Activated CD4-positive, alpha-beta T cell treated with anti-CD3 and anti-CD28 coated beads, Interleukin-2, amount 10 ng/mL, durations not matched to agents 7 days and 5 days (primary cell): ENCODE measurements around the gene PERM1. TPM values are rescaled to one million over a fixed set of nuclear protein-coding genes. Genes with fewer than 3 reads are reported as not detected.
A peak's percentile ranks its signal among the peaks of the same experiment; 100 is the strongest.
"Not testable (repeated sequence)": the region's sequence is repeated elsewhere in the genome, so short reads cannot be mapped to it uniquely, and the experiment has no call there.

Experiments used
- CTCF ChIA-PET: fragments of 350-600 bp; sonication (Branson Sonifier 250); formaldehyde crosslinking; loops from one replicate; lab custom pipeline; 2021; ENCODE audit warnings: antibody characterized with exemption; lab: Charles Lee
- POLR2A ChIA-PET: fragments of 350-600 bp; sonication (Branson Sonifier 250); formaldehyde crosslinking; loops from one replicate; lab custom pipeline; 2021; ENCODE audit warnings: antibody characterized with exemption; lab: Charles Lee
- DNase-seq: peaks from one replicate; pipeline ENCODE4 v3.0.0-alpha.2; 2020
- H3K27ac Mint-ChIP-seq: one replicate; pipeline ENCODE4 v1.8.0; 2021; ENCODE audit warnings: mild to moderate bottlenecking, moderate library complexity, mixed read lengths
- H3K27me3 Mint-ChIP-seq: one replicate; pipeline ENCODE4 v1.8.0; 2021; ENCODE audit warnings: mixed read lengths
- H3K36me3 Mint-ChIP-seq: one replicate; pipeline ENCODE4 v1.8.0; 2021; ENCODE audit warnings: low read depth, mixed read lengths
- H3K4me1 Mint-ChIP-seq: one replicate; pipeline ENCODE4 v1.8.0; 2021; ENCODE audit warnings: mixed read lengths
- H3K4me3 Mint-ChIP-seq: one replicate; pipeline ENCODE4 v1.8.0; 2021; ENCODE audit warnings: mild to moderate bottlenecking, moderate library complexity, mixed read lengths
- H3K9me3 Mint-ChIP-seq: one replicate; pipeline ENCODE4 v1.8.0; 2021; ENCODE audit warnings: mixed read lengths
- total RNA-seq, 2 experiments: library from RNA; stranded (reverse); gene quantifications; one replicate each; pipeline ENCODE4 v1.2.3, GENCODE V29; 2021

PERM1 gene
- total RNA-seq, 2 experiments from 2014 or later, result not detected

GRCh38 chr1:1021010-1021919 is 39.4 kb upstream of the PERM1 start:
- POLR2A ChIA-PET, result no interaction called here

GRCh38 chr1:1020415-1021009 is 38.6 kb upstream of the PERM1 start:
- Mint-ChIP-seq H3K4me1 (peaks cover 27% of the 10 kb centered on the region), H3K36me3 (peaks cover 15% of the 10 kb centered on the region), H3K27me3 (peaks cover 14% of the 10 kb centered on the region), H3K9me3 (peaks cover 5% of the 10 kb centered on the region), H3K27ac (no peak overlapping the region), H3K4me3 (no peak overlapping the region)
- ChIA-PET CTCF (no interaction called here), POLR2A (interaction anchor here (0.6 kb wide), 1 partner anchor 28 kb away, joined by 3 read pairs; no protein-coding TSS in a partner anchor)
- DNase-seq, result no peak

More at GRCh38 chr1:1021010-1021919, 39.4 kb upstream of the PERM1 start:
- CTCF ChIA-PET, result no interaction called here
- peaks cover 5% of the 10 kb centered on the region for H3K9me3 Mint-ChIP-seq
- peaks cover 14% of the 10 kb centered on the region for H3K27me3 Mint-ChIP-seq
- no peak for DNase-seq
- H3K36me3 Mint-ChIP-seq, result peaks cover 12% of the 10 kb centered on the region
- no peak overlapping the region for H3K27ac Mint-ChIP-seq
- H3K4me3 Mint-ChIP-seq, result peak overlapping the region; percentile 55
- H3K4me1 Mint-ChIP-seq, result peaks cover 27% of the 10 kb centered on the region

- DNase-seq, result no peak
- peak within 1 kb of the TSS; percentile 71 for H3K4me3 Mint-ChIP-seq
- H3K27me3 Mint-ChIP-seq, result peaks cover 14% of the 10 kb centered on the region
- H3K36me3 Mint-ChIP-seq, result peaks cover 20% of the 10 kb centered on the region
- ChIA-PET CTCF (interaction anchor here (0.8 to 8.5 kb wide), 5 partner anchors 13 to 205 kb away, joined by 3 to 67 read pairs (median 7); partner anchors contain the start of gene HES4), POLR2A (interaction anchor here (0.6 kb wide), 1 partner anchor 28 kb away, joined by 3 read pairs; no protein-coding TSS in a partner anchor)
- H3K27ac Mint-ChIP-seq, result peak within 1 kb of the TSS; percentile 76
- H3K4me1 Mint-ChIP-seq, result peaks cover 32% of the 10 kb centered on the region
- peaks cover 5% of the 10 kb centered on the region for H3K9me3 Mint-ChIP-seq
Observed at GRCh38 chr1:1020000-1020404, 38.1 kb upstream of the PERM1 start, which contains the start of gene AGRN. Gene AGRN, plus strand, starts transcription at chr1:1020120. Its CDS starts 53 bp downstream, at chr1:1020173.

- peaks cover 27% of the 10 kb centered on the region for H3K36me3 Mint-ChIP-seq
- DNase-seq, result peak; percentile 78
- H3K27ac Mint-ChIP-seq, result peak overlapping the region; percentile 76
- H3K4me1 Mint-ChIP-seq, result peaks cover 38% of the 10 kb centered on the region
- CTCF ChIA-PET, result interaction anchor here (0.6 to 8.5 kb wide), 8 partner anchors 13 to 485 kb away, joined by 3 to 67 read pairs (median 4); partner anchors contain the start of gene HES4
- peaks cover 5% of the 10 kb centered on the region for H3K9me3 Mint-ChIP-seq
- H3K27me3 Mint-ChIP-seq, result peaks cover 14% of the 10 kb centered on the region
- peak overlapping the region; percentile 71 for H3K4me3 Mint-ChIP-seq
- POLR2A ChIA-PET, result no interaction called here
Observed at GRCh38 chr1:1019122-1019999, 37.5 kb upstream of the PERM1 start.

- CTCF ChIA-PET, result interaction anchor here (1.2 to 8.5 kb wide), 3 partner anchors 16 to 46 kb away, joined by 5 to 67 read pairs (median 8); partner anchors contain the start of gene HES4
- Mint-ChIP-seq H3K27me3 (peaks cover 14% of the 10 kb centered on the region), H3K4me3 (peak overlapping the region; percentile 34), H3K36me3 (peaks cover 37% of the 10 kb centered on the region), H3K4me1 (peaks cover 46% of the 10 kb centered on the region)
- POLR2A ChIA-PET, DNase-seq, H3K27ac Mint-ChIP-seq, H3K9me3 Mint-ChIP-seq: not testable (repeated sequence)
Observed at GRCh38 chr1:1018321-1018685, 36.4 kb upstream of the PERM1 start.

GRCh38 chr1:1017397-1018320 is 35.8 kb upstream of the PERM1 start:
- POLR2A ChIA-PET, DNase-seq, H3K9me3 Mint-ChIP-seq: not testable (repeated sequence)
- Mint-ChIP-seq H3K27me3 (peaks cover 12% of the 10 kb centered on the region), H3K36me3 (peaks cover 40% of the 10 kb centered on the region), H3K4me1 (peaks cover 46% of the 10 kb centered on the region), H3K27ac (peak overlapping the region; percentile 78), H3K4me3 (peak overlapping the region; percentile 34)
- CTCF ChIA-PET, result interaction anchor here (2.6 to 8.5 kb wide), 2 partner anchors 15 to 46 kb away, joined by 7 to 67 read pairs; partner anchors contain the start of gene HES4

GRCh38 chr1:1014799-1015681 is 33.1 kb upstream of the PERM1 start:
- ChIA-PET POLR2A (no interaction called here), CTCF (interaction anchor here (0.9 to 8.5 kb wide), 4 partner anchors 12 to 49 kb away, joined by 3 to 67 read pairs (median 6); partner anchors contain the start of gene HES4)
- DNase-seq, result no peak
- Mint-ChIP-seq H3K4me1 (peaks cover 46% of the 10 kb centered on the region), H3K9me3 (peaks cover 5% of the 10 kb centered on the region), H3K27me3 (no peaks in the 10 kb centered on the region), H3K27ac (peak overlapping the region; percentile 94), H3K36me3 (peaks cover 40% of the 10 kb centered on the region), H3K4me3 (peak overlapping the region; percentile 94)

- Mint-ChIP-seq H3K27ac (peak overlapping the region; percentile 94), H3K9me3 (peaks cover 5% of the 10 kb centered on the region), H3K4me3 (peak overlapping the region; percentile 94), H3K4me1 (peaks cover 47% of the 10 kb centered on the region), H3K27me3 (peaks cover under 1% of the 10 kb centered on the region), H3K36me3 (peaks cover 40% of the 10 kb centered on the region)
- POLR2A ChIA-PET, result no interaction called here
- CTCF ChIA-PET, result interaction anchor here (0.9 to 8.5 kb wide), 11 partner anchors 11 to 357 kb away, joined by 3 to 67 read pairs (median 3); partner anchors contain the start of gene HES4
- DNase-seq, result no peak
Observed at GRCh38 chr1:1013922-1014648, 32.2 kb upstream of the PERM1 start.

- CTCF ChIA-PET, result interaction anchor here (1.0 to 8.5 kb wide), 9 partner anchors 11 to 358 kb away, joined by 3 to 67 read pairs (median 3); partner anchors contain the start of gene HES4
- Mint-ChIP-seq H3K9me3 (peaks cover 5% of the 10 kb centered on the region), H3K27ac (peak within 1 kb of the TSS; percentile 94), H3K4me3 (peak within 1 kb of the TSS; percentile 94), H3K36me3 (peaks cover 40% of the 10 kb centered on the region), H3K4me1 (peaks cover 45% of the 10 kb centered on the region), H3K27me3 (peaks cover 2% of the 10 kb centered on the region)
- POLR2A ChIA-PET, result no interaction called here
- DNase-seq, result peak; percentile 93
Observed at GRCh38 chr1:1013105-1013921, 31.4 kb upstream of the PERM1 start, which contains the start of gene ISG15. Gene ISG15, plus strand, starts transcription at chr1:1013497. Its CDS starts 77 bp downstream, at chr1:1013574.
